Putamen (tissue), 1 donor: ENCODE data around the gene LBH.

Experiments
- DNase-seq: peaks from one replicate; pipeline ENCODE4 v3.0.0-alpha.2; 2016; ENCODE audit warnings: low spot score

The LBH gene

GRCh38 chr2:30276455-30276911, 45.1 kb downstream of the LBH start:
- no peak for DNase-seq

GRCh38 chr2:30277582-30277981, 46.2 kb downstream of the LBH start:
- no peak for DNase-seq

- no peak for DNase-seq
Measured at GRCh38 chr2:30278419-30278818, 47.1 kb downstream of the LBH start.

GRCh38 chr2:30280596-30281434, 49.5 kb downstream of the LBH start:
- DNase-seq = peak; percentile 9

GRCh38 chr2:30282081-30282480, 50.7 kb downstream of the LBH start:
- DNase-seq = no peak

GRCh38 chr2:30282721-30283120, 51.4 kb downstream of the LBH start:
- no peak for DNase-seq

- no peak for DNase-seq
Measured at GRCh38 chr2:30283931-30284565, 52.7 kb downstream of the LBH start.

- DNase-seq = no peak
Measured at GRCh38 chr2:30285758-30286157, 54.4 kb downstream of the LBH start.

- DNase-seq = no peak
Measured at GRCh38 chr2:30287190-30287840, 56.0 kb downstream of the LBH start.

- DNase-seq = no peak
Measured at GRCh38 chr2:30287857-30288513, 56.7 kb downstream of the LBH start.

GRCh38 chr2:30288561-30288960, 57.2 kb downstream of the LBH start:
- DNase-seq = no peak

GRCh38 chr2:30293303-30293921, 62.1 kb downstream of the LBH start:
- DNase-seq = no peak

- no peak for DNase-seq
Measured at GRCh38 chr2:30294133-30294532, 62.8 kb downstream of the LBH start.

- DNase-seq = no peak
Measured at GRCh38 chr2:30296496-30296895, 65.2 kb downstream of the LBH start.

GRCh38 chr2:30298302-30298701, 67.0 kb downstream of the LBH start:
- DNase-seq = no peak

- DNase-seq = no peak
Measured at GRCh38 chr2:30300122-30300455, 68.8 kb downstream of the LBH start.

GRCh38 chr2:30300456-30301221, 69.3 kb downstream of the LBH start:
- DNase-seq = no peak

- no peak for DNase-seq
Measured at GRCh38 chr2:30301551-30301950, 70.2 kb downstream of the LBH start.

GRCh38 chr2:30302566-30302965, 71.2 kb downstream of the LBH start:
- DNase-seq = no peak

- no peak for DNase-seq
Measured at GRCh38 chr2:30303095-30303494, 71.8 kb downstream of the LBH start.

GRCh38 chr2:30305235-30305634, 73.9 kb downstream of the LBH start:
- no peak for DNase-seq
